Natural killer cell (primary cell): ENCODE measurements around the gene DCST1. TPM values are rescaled to one million over a fixed set of nuclear protein-coding genes. Genes with fewer than 3 reads are reported as not detected.
A peak's percentile ranks its signal among the peaks of the same experiment; 100 is the strongest.

Source experiments
- ATAC-seq, 3 donors: fragments of 150-1000 bp in 2 of 3; fragments of 200-7000 bp in 1 of 3; cut with Tn5 transposase; 1 replicate in 1 of 3; 2 replicates in 2 of 3; pipeline ENCODE4 v1.10.0; 2021; ENCODE audit warnings: mild to moderate bottlenecking in 2 of 3, moderate library complexity in 2 of 3
- DNase-seq, 2 donors: peaks; one replicate each; pipeline versions ENCODE4 v3.0.0 to v3.0.0-alpha.2; 2013 to 2021; ENCODE audit warnings: mixed read lengths in 1 of 2
- H3K27ac ChIP-seq: one replicate; pipeline ENCODE4 v1.5.1; 2013; ENCODE audit warnings: mild to moderate bottlenecking, low read length
- H3K27me3 ChIP-seq: one replicate; pipeline ENCODE4 v1.6.1; 2013; ENCODE audit warnings: low read length; ENCODE audit not compliant: control insufficient read depth, insufficient read depth
- H3K36me3 ChIP-seq: one replicate; pipeline ENCODE4 v1.6.1; 2013; ENCODE audit warnings: low read length; ENCODE audit not compliant: control insufficient read depth, insufficient read depth
- H3K4me1 ChIP-seq: one replicate; pipeline ENCODE4 v1.6.1; 2013; ENCODE audit warnings: low read length; ENCODE audit not compliant: control insufficient read depth, insufficient read depth
- H3K4me3 ChIP-seq: one replicate; pipeline ENCODE4 v1.5.1; 2013; ENCODE audit warnings: low read length
- H3K9me3 ChIP-seq: one replicate; pipeline ENCODE4 v1.6.1; 2013; ENCODE audit warnings: low read length; ENCODE audit not compliant: control insufficient read depth, insufficient read depth
- H3K27ac Mint-ChIP-seq, 2 donors: one replicate each; pipeline ENCODE4 v1.8.0; 2022; ENCODE audit warnings: mild to moderate bottlenecking in 2 of 2, mixed read lengths in 2 of 2, moderate library complexity in 1 of 2
- H3K27me3 Mint-ChIP-seq, 2 donors: one replicate each; pipeline ENCODE4 v1.8.0; 2022; ENCODE audit warnings: low read depth in 2 of 2, mixed read lengths in 2 of 2
- H3K36me3 Mint-ChIP-seq: one replicate; pipeline ENCODE4 v1.8.0; 2022; ENCODE audit warnings: mixed read lengths
- H3K4me1 Mint-ChIP-seq, 2 donors: one replicate each; pipeline ENCODE4 v1.8.0; 2022; ENCODE audit warnings: mixed read lengths in 2 of 2
- H3K4me3 Mint-ChIP-seq: one replicate; pipeline ENCODE4 v1.8.0; 2022; ENCODE audit warnings: mild to moderate bottlenecking, moderate library complexity, mixed read lengths
- H3K9me3 Mint-ChIP-seq, 2 donors: one replicate each; pipeline ENCODE4 v1.8.0; 2022; ENCODE audit warnings: mixed read lengths in 2 of 2
- WGBS: methylation state at CpG from one replicate; pipeline ENCODE4 v1.1.7; 2013; ENCODE audit warnings: missing lambda C conversion rate; ENCODE audit not compliant: insufficient coverage; 5-methylcytosine and 5-hydroxymethylcytosine counted together
- intact Hi-C: fragments of 100-400 bp; cut with micrococcal nuclease; formaldehyde crosslinking; loops from one replicate; pipeline ENCODE4 v1.14.2; 2022
- total RNA-seq, 4 donors: library from RNA; stranded (reverse); fragments of 120-200 nt in 1 of 4; gene quantifications; one replicate each; pipeline versions ENCODE4 v1.2.3 to v1.2.4, GENCODE V29; 2013 to 2022
- TF ChIP-seq, protein P1 (sequence below): fragments of 200-600 bp; IDR thresholded peaks from one replicate; pipeline ENCODE4 v1.8.0; 2022; ENCODE audit warnings: antibody characterized with exemption

Gene DCST1
- total RNA-seq, 3 donors from 2014 or later (not counting 1 experiment from before 2014, with no cell fraction given), result 0.35 to 0.60 TPM; not detected in 1

DNA sequence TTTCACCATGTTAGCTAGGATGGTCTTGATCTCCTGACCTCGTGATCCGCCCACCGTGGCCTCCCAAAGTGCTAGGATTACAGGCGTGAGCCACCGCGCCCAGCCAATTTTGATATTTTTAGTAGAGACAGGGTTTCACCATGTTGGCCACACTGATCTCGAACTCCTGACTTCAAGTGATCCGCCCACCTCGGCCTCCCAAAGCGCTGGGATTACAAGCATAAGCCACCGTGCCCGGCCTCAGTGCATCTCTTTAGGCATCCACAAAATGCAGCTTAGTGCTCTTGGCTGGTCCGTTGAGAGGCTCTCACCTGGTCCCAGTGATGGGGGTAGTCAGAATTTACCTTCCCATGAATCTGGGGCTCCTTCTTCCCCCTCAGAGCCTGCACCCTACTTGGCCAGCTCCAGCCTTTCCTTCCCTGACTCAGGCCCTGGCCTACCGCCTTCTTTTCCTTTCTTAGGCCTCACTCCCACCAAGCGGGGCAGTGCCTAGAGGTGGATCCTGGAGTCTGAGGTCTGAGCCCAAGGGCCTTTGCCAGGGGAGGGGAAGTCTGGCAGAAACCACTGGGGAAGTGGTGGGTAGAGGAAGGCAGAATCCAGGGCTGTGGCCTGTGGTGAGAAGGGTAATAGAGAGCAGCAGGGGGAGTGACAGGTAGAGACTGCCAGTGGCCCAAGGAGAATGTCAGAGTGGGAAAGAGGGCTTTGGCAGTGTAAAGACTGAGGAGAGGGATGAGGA, 36.5 kb upstream of the DCST1 start:
- H3K4me1 Mint-ChIP-seq, result peaks cover 15 to 32% of the 10 kb centered on the region in 2 donors
- Histone ChIP-seq H3K9me3 (no peaks in the 10 kb centered on the region), H3K4me3 (no peak overlapping the region), H3K4me1 (peaks cover 36% of the 10 kb centered on the region), H3K27ac (no peak overlapping the region), H3K27me3 (no peaks in the 10 kb centered on the region), H3K36me3 (no peaks in the 10 kb centered on the region)
- H3K27me3 Mint-ChIP-seq, result no peaks in the 10 kb centered on the region
- DNase-seq, result no peak
- H3K9me3 Mint-ChIP-seq, result no peaks in the 10 kb centered on the region
- no peak for ATAC-seq
- intact Hi-C loops, result no loop called here
- no peaks in the 10 kb centered on the region for H3K36me3 Mint-ChIP-seq
- WGBS, result 78% methylated on average over 15 of the region's 15 CpGs
- no peak overlapping the region for H3K27ac Mint-ChIP-seq
- TF ChIP-seq, protein P1, sequence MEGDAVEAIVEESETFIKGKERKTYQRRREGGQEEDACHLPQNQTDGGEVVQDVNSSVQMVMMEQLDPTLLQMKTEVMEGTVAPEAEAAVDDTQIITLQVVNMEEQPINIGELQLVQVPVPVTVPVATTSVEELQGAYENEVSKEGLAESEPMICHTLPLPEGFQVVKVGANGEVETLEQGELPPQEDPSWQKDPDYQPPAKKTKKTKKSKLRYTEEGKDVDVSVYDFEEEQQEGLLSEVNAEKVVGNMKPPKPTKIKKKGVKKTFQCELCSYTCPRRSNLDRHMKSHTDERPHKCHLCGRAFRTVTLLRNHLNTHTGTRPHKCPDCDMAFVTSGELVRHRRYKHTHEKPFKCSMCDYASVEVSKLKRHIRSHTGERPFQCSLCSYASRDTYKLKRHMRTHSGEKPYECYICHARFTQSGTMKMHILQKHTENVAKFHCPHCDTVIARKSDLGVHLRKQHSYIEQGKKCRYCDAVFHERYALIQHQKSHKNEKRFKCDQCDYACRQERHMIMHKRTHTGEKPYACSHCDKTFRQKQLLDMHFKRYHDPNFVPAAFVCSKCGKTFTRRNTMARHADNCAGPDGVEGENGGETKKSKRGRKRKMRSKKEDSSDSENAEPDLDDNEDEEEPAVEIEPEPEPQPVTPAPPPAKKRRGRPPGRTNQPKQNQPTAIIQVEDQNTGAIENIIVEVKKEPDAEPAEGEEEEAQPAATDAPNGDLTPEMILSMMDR, result no peak
- peak overlapping the region; percentile 2 for H3K4me3 Mint-ChIP-seq

DNA sequence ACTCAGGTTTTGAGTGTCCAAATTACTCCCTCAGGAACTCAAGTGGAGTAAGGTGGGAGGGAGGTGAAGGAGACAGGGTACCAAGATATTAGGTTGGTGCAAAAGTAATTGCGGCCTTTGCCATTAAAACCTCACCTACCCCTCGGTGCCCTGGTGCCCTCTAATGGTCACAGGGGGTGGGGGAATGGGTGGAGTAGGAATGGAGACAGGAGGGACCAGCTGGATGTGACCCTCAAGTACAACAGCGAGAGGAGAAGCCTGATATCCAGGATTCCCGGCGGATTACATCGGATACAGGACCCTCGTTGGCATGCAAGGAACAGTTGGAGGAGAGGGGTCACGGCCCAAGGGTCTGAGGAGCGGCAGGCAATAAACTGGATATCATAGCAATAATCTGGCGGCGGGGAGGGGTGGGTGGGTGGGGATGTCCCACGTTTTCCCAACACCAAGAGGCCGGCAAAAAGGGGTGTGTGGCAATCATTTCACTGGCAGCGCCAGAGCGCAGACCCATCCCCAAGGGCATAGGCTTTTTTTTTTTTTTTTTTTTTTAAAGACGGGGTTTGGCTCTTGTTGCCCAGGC, 35.3 kb upstream of the DCST1 start:
- Histone ChIP-seq H3K27me3 (no peaks in the 10 kb centered on the region), H3K9me3 (no peaks in the 10 kb centered on the region), H3K4me3 (no peak overlapping the region), H3K36me3 (no peaks in the 10 kb centered on the region), H3K27ac (no peak overlapping the region), H3K4me1 (peaks cover 42% of the 10 kb centered on the region)
- DNase-seq (peak in 1 of 2 donors; percentile 25), ATAC-seq (no peak)
- no peak overlapping the region for H3K27ac Mint-ChIP-seq
- intact Hi-C loops, result loop anchor here (2.0 kb wide), 1 partner anchor 37 kb away; the partner anchor contains the start of gene PYGO2
- TF ChIP-seq, protein P1, result no peak
- no peak overlapping the region for H3K4me3 Mint-ChIP-seq
- 87% methylated on average over 9 of the region's 16 CpGs for WGBS
- peaks cover 15 to 31% of the 10 kb centered on the region in 2 donors for H3K4me1 Mint-ChIP-seq
- no peaks in the 10 kb centered on the region for H3K36me3 Mint-ChIP-seq
- no peaks in the 10 kb centered on the region for H3K9me3 Mint-ChIP-seq
- H3K27me3 Mint-ChIP-seq, result no peaks in the 10 kb centered on the region

DNA sequence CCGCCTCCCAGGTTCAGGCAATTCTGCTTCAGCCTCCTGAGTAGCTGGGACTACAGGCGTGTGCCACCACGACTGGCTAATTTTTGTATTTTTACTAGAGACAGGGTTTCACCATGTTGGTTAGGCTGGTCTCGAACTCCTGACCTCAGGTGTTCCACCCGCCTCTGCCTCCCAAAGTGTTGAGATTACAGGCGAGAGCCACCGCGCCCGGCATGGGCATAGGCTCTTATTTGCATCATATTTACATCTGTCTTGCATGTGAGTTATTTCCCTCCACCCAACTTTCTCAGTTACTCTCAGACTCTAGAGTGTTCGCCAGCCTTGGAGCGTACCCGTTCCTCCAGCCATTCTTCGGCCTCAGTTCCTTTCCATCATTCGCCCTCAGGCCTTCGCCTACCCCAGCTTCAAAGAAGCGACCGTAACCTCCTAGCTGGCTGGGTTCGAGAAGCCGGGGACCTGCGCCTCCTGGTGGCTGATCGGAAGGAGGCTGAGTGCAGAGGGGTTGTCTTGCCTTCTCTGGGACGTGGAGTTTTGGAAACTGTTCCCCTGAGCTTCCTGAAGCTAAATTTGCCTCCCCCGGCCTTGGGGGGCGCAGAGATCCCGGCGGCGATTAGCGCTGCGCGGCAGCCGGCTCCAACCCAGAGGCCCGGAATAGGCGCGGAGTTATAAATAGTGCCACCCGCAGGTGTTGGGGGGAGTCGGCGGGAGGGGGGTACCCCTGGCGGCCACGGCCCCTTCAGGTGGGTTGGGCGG, 34.6 kb upstream of the DCST1 start:
- no peaks in the 10 kb centered on the region for H3K9me3 Mint-ChIP-seq
- no peak for ATAC-seq
- WGBS, result 9% methylated on average over 40 of the region's 40 CpGs
- no peaks in the 10 kb centered on the region for H3K36me3 ChIP-seq
- no peaks in the 10 kb centered on the region for H3K36me3 Mint-ChIP-seq
- TF ChIP-seq, protein P1, result peak; percentile 79
- H3K9me3 ChIP-seq, result no peaks in the 10 kb centered on the region
- peaks cover 15 to 38% of the 10 kb centered on the region in 2 donors for H3K4me1 Mint-ChIP-seq
- intact Hi-C loops, result loop anchor here (2.0 kb wide), 1 partner anchor 38 kb away; the partner anchor contains the start of gene PYGO2
- peak in 1 of 2 donors; percentile 80 for DNase-seq
- no peaks in the 10 kb centered on the region for H3K27me3 ChIP-seq
- H3K4me3 Mint-ChIP-seq, result peak overlapping the region; percentile 81
- H3K4me3 ChIP-seq, result peak overlapping the region; percentile 19
- peak overlapping the region; percentile 47 to 92 for H3K27ac Mint-ChIP-seq
- no peaks in the 10 kb centered on the region for H3K27me3 Mint-ChIP-seq
- peak overlapping the region; percentile 45 for H3K27ac ChIP-seq
- H3K4me1 ChIP-seq, result peaks cover 49% of the 10 kb centered on the region
